SH-SY5Y (cell line): Measurements from ENCODE around the gene BBS12.
A peak's percentile ranks its signal among the peaks of the same experiment; 100 is the strongest.

Experiments
- GATA2 ChIP-seq: IDR thresholded peaks from 2 replicates; pipeline ENCODE4 v1.6.1; 2011; ENCODE audit warnings: mild to moderate bottlenecking, low read depth, low read length
- GATA3 ChIP-seq: IDR thresholded peaks from 2 replicates; pipeline ENCODE4 v1.6.1; 2011; ENCODE audit warnings: low read depth, mild to moderate bottlenecking, low read length, moderate library complexity

BBS12 gene

GRCh38 chr4:122705547-122706117, 26.9 kb upstream of the BBS12 start:
- no peak for TF ChIP-seq GATA3
- TF ChIP-seq GATA2, result no peak

- TF ChIP-seq GATA2 (no peak), GATA3 (no peak)
These were observed 26.0 kb upstream of the BBS12 start for GRCh38 chr4:122706511-122706910.

GRCh38 chr4:122707497-122707896, 25.0 kb upstream of the BBS12 start:
- no peak for TF ChIP-seq GATA3
- TF ChIP-seq GATA2, result no peak

GRCh38 chr4:122709236-122709635, 23.3 kb upstream of the BBS12 start:
- TF ChIP-seq GATA3 (no peak), GATA2 (no peak)

DNA sequence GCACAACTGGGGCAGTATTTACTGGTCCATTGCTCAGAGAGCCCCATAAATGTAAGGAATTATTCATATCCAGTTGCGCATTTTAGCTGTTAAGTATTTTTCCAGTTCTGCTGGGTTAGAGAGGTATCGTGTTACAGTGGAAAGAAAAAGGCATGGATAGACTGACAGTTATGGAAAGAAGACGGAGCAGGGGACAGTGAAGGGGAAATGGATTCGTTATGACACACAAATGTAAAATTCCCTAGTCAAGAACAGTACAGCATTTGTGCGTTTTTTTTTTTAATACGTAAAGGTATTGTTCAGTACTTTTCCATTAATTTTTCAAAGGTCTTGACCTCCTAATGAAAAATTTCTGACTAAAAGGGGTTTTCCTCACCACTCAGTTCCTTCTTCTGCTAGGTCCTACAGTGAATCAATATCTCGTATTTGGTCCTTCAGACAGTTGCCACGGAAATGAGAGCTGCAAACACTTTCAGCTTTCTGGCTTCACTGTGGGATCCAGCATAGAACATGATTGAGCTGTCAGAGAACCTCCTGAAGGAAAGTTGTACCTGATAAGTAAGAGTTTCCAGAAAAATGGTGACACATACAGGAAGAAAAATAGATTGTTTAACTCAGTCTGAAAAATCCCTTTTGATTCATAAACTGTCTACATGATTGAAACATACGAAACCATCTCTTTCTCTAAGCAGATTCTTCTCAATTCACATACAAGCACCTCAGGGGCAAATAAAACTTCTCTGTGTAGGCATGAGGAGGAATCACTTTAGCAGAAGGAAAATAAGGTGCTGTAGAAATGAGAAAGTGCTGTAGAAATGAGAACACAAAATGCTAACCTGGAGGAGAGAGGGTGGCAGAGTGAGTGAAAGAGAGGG, 21.8 kb upstream of the BBS12 start:
- TF ChIP-seq GATA3 (no peak), GATA2 (no peak)

DNA sequence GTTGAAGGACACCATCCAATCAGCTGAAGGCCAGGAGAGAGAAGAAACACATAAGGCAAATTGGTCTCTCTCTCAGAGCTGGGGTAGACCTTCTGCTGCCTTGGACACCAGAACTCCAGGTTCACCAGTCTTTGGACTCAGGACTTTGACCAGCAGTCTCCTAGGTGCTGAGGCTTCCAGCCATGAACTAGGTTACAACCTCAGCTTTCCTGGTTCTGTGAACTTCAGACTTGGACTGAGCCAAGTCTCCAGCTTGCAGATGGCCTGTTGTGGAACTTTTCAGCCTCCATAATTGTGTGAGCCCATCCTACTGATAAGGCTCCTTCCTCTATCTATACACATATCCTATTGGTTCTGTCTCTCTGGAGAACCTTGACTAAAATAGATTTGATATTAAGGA, 20.6 kb upstream of the BBS12 start:
- TF ChIP-seq GATA3, result no peak
- TF ChIP-seq GATA2, result no peak

- TF ChIP-seq GATA2 (no peak), GATA3 (no peak)
These were observed 19.7 kb upstream of the BBS12 start for GRCh38 chr4:122712782-122713181.

DNA sequence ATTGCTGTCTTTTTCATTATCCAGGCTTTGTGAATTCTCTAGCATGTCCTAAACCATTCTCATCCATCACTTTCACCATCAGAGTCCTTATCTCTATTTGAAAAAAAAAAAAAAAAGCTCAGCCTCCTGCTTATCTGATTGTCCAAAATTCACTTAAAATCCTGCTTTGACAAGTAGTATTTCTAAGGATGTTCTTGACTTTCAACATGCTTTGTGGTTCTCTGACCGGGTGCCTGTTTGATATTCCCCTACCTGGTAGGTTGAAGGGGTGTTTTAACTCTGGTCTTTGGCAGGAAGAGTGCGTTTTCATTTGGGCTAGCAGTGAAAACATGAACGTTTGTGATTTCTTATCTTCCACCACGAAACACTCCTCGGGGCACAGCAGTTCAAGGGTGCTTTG, 17.3 kb upstream of the BBS12 start:
- peak; percentile 76 for TF ChIP-seq GATA3
- peak; percentile 85 for TF ChIP-seq GATA2

- no peak for TF ChIP-seq GATA3
- no peak for TF ChIP-seq GATA2
These were observed 15.6 kb upstream of the BBS12 start for GRCh38 chr4:122716825-122717448.

GRCh38 chr4:122718281-122718680, 14.2 kb upstream of the BBS12 start:
- TF ChIP-seq GATA3, result no peak

DNA sequence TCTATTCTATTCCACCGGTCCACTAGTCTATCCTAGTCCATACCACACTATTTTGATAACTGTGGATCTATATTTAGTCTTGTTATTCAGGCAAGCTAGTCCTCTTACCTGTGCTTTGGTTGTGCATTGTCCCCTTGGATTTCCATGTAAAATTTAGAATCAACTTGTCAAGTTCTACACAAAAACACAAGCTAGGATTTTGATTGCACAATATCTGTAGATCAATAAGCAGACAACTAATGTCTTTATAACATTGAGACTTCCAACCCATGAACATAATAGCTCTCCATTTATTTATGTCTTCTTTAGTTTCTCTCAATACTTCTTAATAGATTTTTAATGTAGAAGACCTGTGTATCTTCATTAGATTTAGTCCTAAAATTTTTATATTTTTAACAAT, 10.2 kb upstream of the BBS12 start:
- TF ChIP-seq GATA2 (no peak), GATA3 (no peak)

- TF ChIP-seq GATA3 (no peak), GATA2 (no peak)
These were observed 3.6 kb upstream of the BBS12 start for GRCh38 chr4:122728856-122729255.

GRCh38 chr4:122731676-122732075, 828 bp upstream of the BBS12 start:
- no peak for TF ChIP-seq GATA3
- no peak for TF ChIP-seq GATA2

GRCh38 chr4:122733787-122734120, 1.2 kb downstream of the BBS12 start:
- TF ChIP-seq GATA3, result no peak
- TF ChIP-seq GATA2, result no peak

- no peak for TF ChIP-seq GATA2
- TF ChIP-seq GATA3, result no peak
These were observed 6.7 kb downstream of the BBS12 start for GRCh38 chr4:122739174-122739573.
